ENCODE measurements around the gene DDX20. TPM values are rescaled to one million over a fixed set of nuclear protein-coding genes. Genes with fewer than 3 reads are reported as not detected.

Gene DDX20
- total RNA-seq, 6 donors from 2014 or later: 7.9 to 18.5 (median 9.2) TPM

- H3K27me3 ChIP-seq: no peaks in the 10 kb centered on the region
- no peak for ATAC-seq (ENCODE audit: low FRiP score in 2 of 2)
- H3K9me3 ChIP-seq: no peaks in the 10 kb centered on the region
- DNase-seq: no peak
- 82 to 88% methylated on average over 2 of the region's 2 CpGs for WGBS, 2 donors
- no peaks in the 10 kb centered on the region for H3K36me3 ChIP-seq
- no peak overlapping the region for H3K4me3 ChIP-seq
- TF ChIP-seq POLR2A (IDR thresholded peaks at IDR 0.05): no peak
- no peak for TF ChIP-seq CTCF (IDR thresholded peaks at IDR 0.05)
- no peak for TF ChIP-seq EP300 (IDR thresholded peaks at IDR 0.05)
- TF ChIP-seq POLR2AphosphoS5 (IDR thresholded peaks at IDR 0.05): no peak
- no peak overlapping the region for H3K27ac ChIP-seq
- H3K4me1 ChIP-seq: no peaks in the 10 kb centered on the region
Measured at GRCh38 chr1:111805251-111805650, 49.5 kb downstream of the DDX20 start.

GRCh38 chr1:111811891-111812290 lies 56.2 kb downstream of the DDX20 start:
- 91 to 92% methylated on average over 10 of the region's 10 CpGs for WGBS, 2 donors
- no peaks in the 10 kb centered on the region for H3K36me3 ChIP-seq
- TF ChIP-seq EP300 (IDR thresholded peaks at IDR 0.05): no peak
- no peak for TF ChIP-seq CTCF (IDR thresholded peaks at IDR 0.05)
- no peak for TF ChIP-seq POLR2A (IDR thresholded peaks at IDR 0.05)
- no peak for TF ChIP-seq POLR2AphosphoS5 (IDR thresholded peaks at IDR 0.05)
- no peak overlapping the region for H3K4me3 ChIP-seq
- no peaks in the 10 kb centered on the region for H3K4me1 ChIP-seq
- no peaks in the 10 kb centered on the region for H3K27me3 ChIP-seq
- H3K27ac ChIP-seq: no peak overlapping the region
- no peak for DNase-seq
- ATAC-seq (ENCODE audit: low FRiP score in 2 of 2): no peak
- H3K9me3 ChIP-seq: no peaks in the 10 kb centered on the region

GRCh38 chr1:111812306-111812705 lies 56.6 kb downstream of the DDX20 start:
- DNase-seq: no peak
- TF ChIP-seq CTCF (IDR thresholded peaks at IDR 0.05) (no peak), POLR2AphosphoS5 (IDR thresholded peaks at IDR 0.05) (no peak), POLR2A (IDR thresholded peaks at IDR 0.05) (no peak), EP300 (IDR thresholded peaks at IDR 0.05) (no peak)
- H3K4me1 ChIP-seq: no peaks in the 10 kb centered on the region
- no peak overlapping the region for H3K4me3 ChIP-seq
- no peaks in the 10 kb centered on the region for H3K36me3 ChIP-seq
- no peaks in the 10 kb centered on the region for H3K9me3 ChIP-seq
- WGBS, 2 donors: 92 to 96% methylated on average over 4 of the region's 4 CpGs
- no peaks in the 10 kb centered on the region for H3K27me3 ChIP-seq
- ATAC-seq (ENCODE audit: low FRiP score in 2 of 2): no peak
- no peak overlapping the region for H3K27ac ChIP-seq

- no peaks in the 10 kb centered on the region for H3K9me3 ChIP-seq
- ATAC-seq (ENCODE audit: low FRiP score in 2 of 2) (no peak), DNase-seq (peak in 1 of 2 donors; percentile 27)
- no peaks in the 10 kb centered on the region for H3K27me3 ChIP-seq
- no peak overlapping the region for H3K4me3 ChIP-seq
- TF ChIP-seq POLR2A (IDR thresholded peaks at IDR 0.05) (no peak), POLR2AphosphoS5 (IDR thresholded peaks at IDR 0.05) (no peak), EP300 (IDR thresholded peaks at IDR 0.05) (no peak), CTCF (IDR thresholded peaks at IDR 0.05) (no peak)
- H3K27ac ChIP-seq: no peak overlapping the region
- no peaks in the 10 kb centered on the region for H3K4me1 ChIP-seq
- 64 to 74% methylated on average over 12 to 16 of the region's 16 CpGs for WGBS, 2 donors
- no peaks in the 10 kb centered on the region for H3K36me3 ChIP-seq
Measured at GRCh38 chr1:111813440-111814304, 58.0 kb downstream of the DDX20 start.

- TF ChIP-seq POLR2AphosphoS5 (IDR thresholded peaks at IDR 0.05) (no peak), POLR2A (IDR thresholded peaks at IDR 0.05) (no peak), CTCF (IDR thresholded peaks at IDR 0.05) (no peak), EP300 (IDR thresholded peaks at IDR 0.05) (no peak)
- no peaks in the 10 kb centered on the region for H3K36me3 ChIP-seq
- no peak overlapping the region for H3K27ac ChIP-seq
- H3K27me3 ChIP-seq: no peaks in the 10 kb centered on the region
- DNase-seq: no peak
- ATAC-seq (ENCODE audit: low FRiP score in 2 of 2): no peak
- WGBS, 2 donors: 90 to 97% methylated on average over 9 of the region's 9 CpGs
- H3K4me3 ChIP-seq: no peak overlapping the region
- H3K4me1 ChIP-seq: no peaks in the 10 kb centered on the region
- H3K9me3 ChIP-seq: no peaks in the 10 kb centered on the region
Measured at GRCh38 chr1:111814305-111814628, 58.6 kb downstream of the DDX20 start.

Measured in upper lobe of left lung (tissue), 6 donors.